Ectodermal cell (in vitro differentiated cells): ENCODE results near the gene TRIM17.
A peak's percentile ranks its signal among the peaks of the same experiment; 100 is the strongest.

Experiments used
- H3K27ac ChIP-seq: 2 replicates; pipeline ENCODE4 v1.7.0; 2013; ENCODE audit warnings: mild to moderate bottlenecking, low read depth, low read length; ENCODE audit not compliant: insufficient read depth, poor library complexity, severe bottlenecking
- H3K27me3 ChIP-seq: 2 replicates; pipeline ENCODE4 v1.7.0; 2013; ENCODE audit warnings: mild to moderate bottlenecking, low read length; ENCODE audit not compliant: insufficient read depth, control insufficient read depth, poor library complexity, severe bottlenecking
- H3K36me3 ChIP-seq: one replicate; pipeline ENCODE4 v1.7.0; 2013; ENCODE audit warnings: low read length; ENCODE audit not compliant: control insufficient read depth, insufficient read depth
- H3K4me1 ChIP-seq: one replicate; pipeline ENCODE4 v1.7.0; 2013; ENCODE audit warnings: low read length; ENCODE audit not compliant: control insufficient read depth, insufficient read depth
- H3K4me3 ChIP-seq: 2 replicates; pipeline ENCODE4 v1.7.0; 2013; ENCODE audit warnings: low read depth, low read length, control low read depth; ENCODE audit not compliant: insufficient read depth
- H3K9me3 ChIP-seq: 2 replicates; pipeline ENCODE4 v1.7.0; 2013; ENCODE audit warnings: mild to moderate bottlenecking, low read length, moderate library complexity; ENCODE audit not compliant: control insufficient read depth
- WGBS, 2 experiments: methylation state at CpG; one replicate each; pipeline ENCODE4 v1.1.7; 2013; ENCODE audit warnings: missing lambda C conversion rate in 2 of 2; 5-methylcytosine and 5-hydroxymethylcytosine counted together

Gene TRIM17

GRCh38 chr1:228393811-228394570 lies 22.7 kb downstream of the TRIM17 start:
- H3K9me3 ChIP-seq, result no peaks in the 10 kb centered on the region
- no peak overlapping the region for H3K4me3 ChIP-seq
- no peaks in the 10 kb centered on the region for H3K27me3 ChIP-seq
- 90 to 92% methylated on average over 9 of the region's 9 CpGs for WGBS, 2 experiments
- no peaks in the 10 kb centered on the region for H3K4me1 ChIP-seq
- H3K36me3 ChIP-seq, result peaks cover 11% of the 10 kb centered on the region
- peak overlapping the region; percentile 48 for H3K27ac ChIP-seq

GRCh38 chr1:228393268-228393701 lies 23.4 kb downstream of the TRIM17 start:
- Histone ChIP-seq H3K4me3 (no peak overlapping the region), H3K9me3 (no peaks in the 10 kb centered on the region), H3K36me3 (peaks cover 11% of the 10 kb centered on the region), H3K4me1 (no peaks in the 10 kb centered on the region), H3K27me3 (no peaks in the 10 kb centered on the region), H3K27ac (peak overlapping the region; percentile 48)
- WGBS, 2 experiments, result 63 to 73% methylated on average over 8 of the region's 8 CpGs

GRCh38 chr1:228392111-228392936 lies 24.3 kb downstream of the TRIM17 start:
- Histone ChIP-seq H3K27ac (no peak overlapping the region), H3K9me3 (no peaks in the 10 kb centered on the region), H3K4me1 (no peaks in the 10 kb centered on the region), H3K4me3 (no peak overlapping the region), H3K36me3 (peaks cover 6% of the 10 kb centered on the region), H3K27me3 (no peaks in the 10 kb centered on the region)
- 88 to 90% methylated on average over 12 of the region's 12 CpGs for WGBS, 2 experiments

GRCh38 chr1:228391411-228392020 lies 25.1 kb downstream of the TRIM17 start:
- H3K9me3 ChIP-seq, result no peaks in the 10 kb centered on the region
- WGBS, 2 experiments, result 95 to 96% methylated on average over 11 of the region's 11 CpGs

GRCh38 chr1:228390649-228391048 lies 26.0 kb downstream of the TRIM17 start:
- 84 to 87% methylated on average over 10 of the region's 10 CpGs for WGBS, 2 experiments
- H3K4me1 ChIP-seq, result no peaks in the 10 kb centered on the region
- no peaks in the 10 kb centered on the region for H3K27me3 ChIP-seq
- H3K27ac ChIP-seq, result no peak overlapping the region
- no peak overlapping the region for H3K4me3 ChIP-seq
- H3K36me3 ChIP-seq, result peaks cover 4% of the 10 kb centered on the region
- no peaks in the 10 kb centered on the region for H3K9me3 ChIP-seq

More at GRCh38 chr1:228391411-228392020, 25.1 kb downstream of the TRIM17 start:
- H3K27me3 ChIP-seq, result no peaks in the 10 kb centered on the region
- H3K27ac ChIP-seq, result no peak overlapping the region
- no peaks in the 10 kb centered on the region for H3K4me1 ChIP-seq
- peaks cover 4% of the 10 kb centered on the region for H3K36me3 ChIP-seq
- H3K4me3 ChIP-seq, result no peak overlapping the region

GRCh38 chr1:228387321-228387720 lies 29.3 kb downstream of the TRIM17 start:
- Histone ChIP-seq H3K4me3 (no peak overlapping the region), H3K27ac (no peak overlapping the region), H3K4me1 (no peaks in the 10 kb centered on the region), H3K9me3 (no peaks in the 10 kb centered on the region), H3K27me3 (peaks cover 8% of the 10 kb centered on the region), H3K36me3 (no peaks in the 10 kb centered on the region)

- H3K4me1 ChIP-seq, result no peaks in the 10 kb centered on the region
- peaks cover 20% of the 10 kb centered on the region for H3K27me3 ChIP-seq
- no peak overlapping the region for H3K4me3 ChIP-seq
- H3K9me3 ChIP-seq, result no peaks in the 10 kb centered on the region
- no peak overlapping the region for H3K27ac ChIP-seq
- no peaks in the 10 kb centered on the region for H3K36me3 ChIP-seq
These were observed 31.4 kb downstream of the TRIM17 start for GRCh38 chr1:228385232-228385631.

- Histone ChIP-seq H3K27ac (no peak overlapping the region), H3K36me3 (no peaks in the 10 kb centered on the region), H3K9me3 (no peaks in the 10 kb centered on the region), H3K4me3 (no peak overlapping the region), H3K4me1 (peaks cover 4% of the 10 kb centered on the region), H3K27me3 (peaks cover 35% of the 10 kb centered on the region)
- 83% methylated on average over 1 of the region's 2 CpGs; no CpG with 5 or more reads in 1 of the 2 experiments for WGBS, 2 experiments
These were observed 32.9 kb downstream of the TRIM17 start for GRCh38 chr1:228383773-228384172.

GRCh38 chr1:228381356-228381755 lies 35.3 kb downstream of the TRIM17 start:
- 88 to 95% methylated on average over 2 of the region's 2 CpGs for WGBS, 2 experiments
- peaks cover 38% of the 10 kb centered on the region for H3K27me3 ChIP-seq
- no peaks in the 10 kb centered on the region for H3K36me3 ChIP-seq
- H3K27ac ChIP-seq, result no peak overlapping the region
- no peak overlapping the region for H3K4me3 ChIP-seq
- no peaks in the 10 kb centered on the region for H3K9me3 ChIP-seq
- H3K4me1 ChIP-seq, result peaks cover 8% of the 10 kb centered on the region

- Histone ChIP-seq H3K36me3 (no peaks in the 10 kb centered on the region), H3K4me3 (no peak overlapping the region), H3K27ac (no peak overlapping the region), H3K4me1 (peaks cover 8% of the 10 kb centered on the region), H3K9me3 (no peaks in the 10 kb centered on the region), H3K27me3 (peaks cover 38% of the 10 kb centered on the region)
- WGBS, 2 experiments, result 82 to 84% methylated on average over 8 of the region's 8 CpGs
These were observed 37.0 kb downstream of the TRIM17 start for GRCh38 chr1:228379666-228380065.
